Frontal cortex (tissue), 4 donors: ENCODE data around the gene RCE1. TPM values are rescaled to one million over a fixed set of nuclear protein-coding genes. Genes with fewer than 3 reads are reported as not detected.
A peak's percentile ranks its signal among the peaks of the same experiment; 100 is the strongest.

ENCODE experiments used
- DNase-seq, 2 donors: peaks; one replicate each; pipeline ENCODE4 v3.0.0; 2012; ENCODE audit warnings: low spot score in 2 of 2
- FAIRE-seq: peaks from 2 replicates; lab custom pipeline; 2012; peaks lifted over from hg19 to GRCh38; lab: Jason Lieb, UNC
- total RNA-seq: library from RNA; depleted of rRNA; stranded (reverse); fragments of >200 nt; gene quantifications from one replicate; pipeline ENCODE4 v1.2.3, GENCODE V29; 2014
- donor health status: control.
- donor health status: control.
- donor health status: control.

Gene RCE1
- total RNA-seq, 1 donor from 2014 or later, result 9.8 TPM

DNA sequence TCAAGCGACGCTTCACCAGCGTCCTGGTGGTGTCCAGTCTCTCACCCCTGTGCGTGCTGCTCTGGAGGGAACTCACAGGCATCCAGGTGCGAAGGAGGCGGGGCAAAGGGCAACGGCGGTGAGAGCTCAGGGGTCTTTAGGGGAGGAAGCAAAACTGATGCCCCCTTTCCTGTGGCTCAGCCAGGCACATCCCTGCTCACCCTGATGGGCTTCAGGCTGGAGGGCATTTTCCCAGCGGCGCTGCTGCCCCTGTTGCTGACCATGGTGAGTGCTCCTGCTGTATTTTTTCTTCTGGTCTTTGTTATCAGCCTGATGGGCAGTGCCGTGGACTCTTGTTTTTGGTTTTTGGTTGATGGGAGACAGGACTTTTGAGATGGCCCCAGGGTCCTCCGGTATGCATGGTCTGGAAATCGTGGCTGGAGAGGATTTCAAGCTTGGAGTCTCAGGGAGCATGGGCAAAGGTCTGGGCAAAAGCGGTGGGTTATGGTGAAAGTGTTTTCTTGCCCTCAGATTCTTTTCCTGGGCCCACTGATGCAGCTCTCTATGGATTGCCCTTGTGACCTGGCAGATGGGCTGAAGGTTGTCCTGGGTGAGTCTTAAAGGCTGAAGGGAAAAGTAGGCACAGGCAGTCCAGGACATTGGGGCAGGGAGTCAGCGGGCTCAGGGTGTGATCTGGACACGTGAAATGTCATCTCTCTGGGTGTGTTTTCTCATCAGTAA is 695 bp downstream of the RCE1 start:
- FAIRE-seq, result no peak
- peak in 1 of 2 donors; percentile 16 for DNase-seq

DNA sequence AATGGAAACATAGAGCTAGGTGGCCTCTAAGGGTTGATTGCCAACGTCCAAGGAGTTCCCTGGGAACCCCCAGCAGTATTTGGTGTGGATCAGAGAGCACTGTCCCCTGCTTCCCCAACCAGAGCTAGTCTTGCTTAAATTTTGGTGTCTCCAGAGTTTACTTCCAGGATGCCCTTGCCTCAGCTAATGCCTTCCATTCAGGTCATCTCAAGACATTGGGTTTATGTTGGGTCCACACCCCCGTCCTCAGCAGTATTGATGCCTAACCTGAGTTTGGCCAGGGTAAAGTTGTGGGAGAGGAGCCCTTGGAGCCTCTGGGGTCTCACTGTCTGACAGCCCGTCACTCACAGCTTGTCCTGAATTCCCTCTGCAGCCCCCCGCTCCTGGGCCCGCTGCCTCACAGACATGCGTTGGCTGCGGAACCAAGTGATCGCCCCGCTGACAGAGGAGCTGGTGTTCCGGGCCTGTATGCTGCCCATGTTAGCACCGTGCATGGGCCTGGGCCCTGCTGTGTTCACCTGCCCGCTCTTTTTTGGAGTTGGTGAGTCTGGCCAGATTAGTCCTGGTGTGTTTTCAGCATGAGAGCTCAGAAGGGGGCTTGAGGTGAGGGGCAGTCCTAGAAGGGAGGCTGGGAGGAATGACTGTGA is 1.4 kb downstream of the RCE1 start:
- FAIRE-seq (no peak), DNase-seq (no peak)

DNA sequence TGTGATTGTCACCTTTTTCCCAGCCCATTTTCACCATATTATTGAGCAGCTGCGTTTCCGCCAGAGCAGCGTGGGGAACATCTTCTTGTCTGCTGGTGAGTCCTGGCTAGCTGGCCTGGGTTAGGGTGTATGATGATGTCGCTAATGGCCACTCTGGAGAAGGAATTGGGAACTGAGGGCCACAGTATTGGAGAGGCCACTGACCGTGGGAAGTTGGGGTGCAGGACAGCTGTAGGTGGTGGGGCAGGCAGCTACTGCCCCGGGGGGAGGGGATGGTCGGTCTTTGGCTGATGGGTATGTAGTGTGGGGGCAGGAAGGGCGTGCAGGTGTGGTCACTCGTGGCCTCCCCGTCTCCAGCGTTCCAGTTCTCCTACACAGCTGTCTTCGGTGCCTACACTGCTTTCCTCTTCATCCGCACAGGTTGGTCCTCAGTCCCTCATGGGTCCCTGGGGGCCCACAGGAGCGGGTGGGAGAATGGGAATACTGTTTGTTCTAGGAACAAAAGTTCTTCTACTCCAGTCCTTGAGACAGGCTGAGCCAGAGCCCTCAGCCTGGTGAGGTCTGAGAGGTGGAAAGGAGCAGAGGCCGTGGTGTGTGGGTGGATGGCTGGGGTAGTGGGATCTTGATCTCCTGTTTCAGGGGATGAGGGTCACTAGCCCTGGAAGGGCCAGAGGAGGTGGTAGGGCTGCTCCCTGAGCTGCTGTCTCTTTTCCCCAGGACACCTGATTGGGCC is 2.1 kb downstream of the RCE1 start:
- no peak for FAIRE-seq
- no peak for DNase-seq

DNA sequence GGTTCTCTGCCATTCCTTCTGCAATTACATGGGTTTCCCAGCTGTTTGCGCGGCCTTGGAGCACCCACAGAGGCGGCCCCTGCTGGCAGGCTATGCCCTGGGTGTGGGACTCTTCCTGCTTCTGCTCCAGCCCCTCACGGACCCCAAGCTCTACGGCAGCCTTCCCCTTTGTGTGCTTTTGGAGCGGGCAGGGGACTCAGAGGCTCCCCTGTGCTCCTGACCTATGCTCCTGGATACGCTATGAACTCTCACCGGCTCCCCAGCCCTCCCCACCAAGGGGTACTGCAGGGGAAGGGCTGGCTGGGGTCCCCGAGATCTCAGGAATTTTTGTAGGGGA is 2.6 kb downstream of the RCE1 start:
- DNase-seq (peak in 1 of 2 donors; percentile 9), FAIRE-seq (no peak)

DNA sequence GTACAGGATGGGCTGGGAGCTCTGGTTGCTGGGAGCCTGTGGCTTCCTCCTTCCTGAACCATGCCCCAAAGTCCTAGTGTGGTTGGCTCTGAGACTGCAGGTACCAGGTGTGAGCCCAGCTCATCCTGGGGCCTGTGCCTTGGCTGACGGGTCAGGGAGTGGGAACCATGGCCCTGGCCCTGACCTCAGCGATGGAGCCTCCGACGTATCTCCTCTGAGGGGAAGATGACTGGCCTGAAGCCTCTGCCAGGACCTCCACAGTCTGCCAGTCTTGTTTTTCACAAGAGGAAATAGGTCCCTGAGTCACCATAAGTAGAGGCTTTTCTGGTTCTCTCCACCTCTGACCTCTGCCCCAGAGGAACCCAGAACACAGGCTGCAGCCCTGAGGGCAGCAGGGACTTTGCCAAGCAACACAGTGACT is 3.4 kb downstream of the RCE1 start:
- no peak for DNase-seq
- no peak for FAIRE-seq

DNA sequence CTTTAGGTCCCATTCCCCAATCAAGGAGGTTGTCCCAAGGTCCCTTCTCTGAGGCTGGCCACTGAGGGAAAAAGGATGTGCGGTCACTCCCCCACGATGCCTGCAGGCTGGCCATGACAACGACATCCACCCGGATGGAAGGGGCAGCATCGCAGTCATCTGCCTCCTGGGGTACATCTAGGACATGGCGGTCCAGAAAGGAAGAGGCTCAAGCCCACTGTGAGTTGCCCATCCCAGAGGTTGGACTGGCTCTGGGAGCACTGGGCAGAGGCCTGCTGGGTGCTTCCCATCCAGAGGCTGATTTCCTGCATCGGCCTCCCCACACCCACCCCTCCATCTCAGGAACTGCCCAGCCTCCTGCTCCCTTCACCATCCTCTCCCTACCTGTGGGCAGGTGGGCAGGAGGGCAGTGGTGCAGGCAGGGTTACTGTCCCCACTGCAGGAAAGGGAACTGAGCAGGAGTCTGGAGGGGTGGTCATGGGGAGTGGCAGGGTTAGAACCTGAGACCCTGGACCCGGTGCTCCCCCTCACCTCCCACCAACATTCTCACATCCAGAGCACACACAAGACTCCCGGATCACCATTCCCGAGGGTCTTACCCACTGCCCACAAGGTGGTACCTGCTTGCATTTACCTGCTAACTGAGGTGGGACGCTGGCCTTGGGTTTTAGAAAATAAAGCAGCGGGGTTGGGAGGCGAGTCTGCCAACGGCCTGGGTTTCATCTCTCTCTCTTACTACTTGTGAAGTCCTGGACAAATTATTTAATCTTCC is 4.4 kb downstream of the RCE1 start:
- DNase-seq, result peak in 1 of 2 donors; percentile 12
- FAIRE-seq, result no peak

DNA sequence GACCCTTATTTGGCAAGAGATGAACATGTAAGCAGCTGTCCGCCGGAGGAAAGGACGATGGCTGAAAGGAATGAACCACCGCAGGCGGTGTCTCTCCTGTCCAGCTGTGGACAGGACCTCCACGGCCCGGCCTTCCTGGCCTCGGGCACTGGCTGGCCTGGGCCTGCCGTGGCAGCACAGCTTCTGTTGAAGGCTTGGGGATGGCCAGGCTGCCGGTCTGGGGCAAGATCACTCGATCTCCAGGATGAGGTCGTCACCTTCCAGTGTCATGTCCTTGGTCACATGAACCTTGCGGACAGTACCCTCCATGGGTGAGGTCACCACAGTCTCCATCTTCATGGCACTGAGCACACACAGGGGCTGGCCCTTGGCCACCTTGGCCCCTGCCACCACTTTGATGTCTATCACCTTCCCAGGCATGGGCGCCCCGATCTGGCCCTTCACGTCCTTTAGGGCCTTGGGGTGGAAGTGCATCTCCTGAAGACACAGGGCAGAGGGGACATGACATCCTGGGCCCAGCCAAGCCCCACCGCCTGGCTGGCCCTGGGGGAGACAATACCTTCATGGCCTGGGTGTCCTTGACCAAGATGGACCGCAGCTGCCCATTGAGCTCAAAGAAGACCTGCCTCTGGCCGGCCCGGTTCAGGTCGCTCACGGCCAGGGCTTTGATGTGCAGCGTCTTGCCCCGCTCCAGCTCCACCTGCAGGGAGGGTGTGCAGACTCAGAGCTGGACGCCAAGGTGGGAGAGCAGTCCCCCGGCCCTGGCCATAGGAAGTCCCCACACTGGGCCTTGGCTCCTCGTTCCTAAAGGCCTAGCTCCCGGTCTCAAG is 5.6 kb downstream of the RCE1 start:
- FAIRE-seq, result no peak
- DNase-seq, result peak in 1 of 2 donors; percentile 10

DNA sequence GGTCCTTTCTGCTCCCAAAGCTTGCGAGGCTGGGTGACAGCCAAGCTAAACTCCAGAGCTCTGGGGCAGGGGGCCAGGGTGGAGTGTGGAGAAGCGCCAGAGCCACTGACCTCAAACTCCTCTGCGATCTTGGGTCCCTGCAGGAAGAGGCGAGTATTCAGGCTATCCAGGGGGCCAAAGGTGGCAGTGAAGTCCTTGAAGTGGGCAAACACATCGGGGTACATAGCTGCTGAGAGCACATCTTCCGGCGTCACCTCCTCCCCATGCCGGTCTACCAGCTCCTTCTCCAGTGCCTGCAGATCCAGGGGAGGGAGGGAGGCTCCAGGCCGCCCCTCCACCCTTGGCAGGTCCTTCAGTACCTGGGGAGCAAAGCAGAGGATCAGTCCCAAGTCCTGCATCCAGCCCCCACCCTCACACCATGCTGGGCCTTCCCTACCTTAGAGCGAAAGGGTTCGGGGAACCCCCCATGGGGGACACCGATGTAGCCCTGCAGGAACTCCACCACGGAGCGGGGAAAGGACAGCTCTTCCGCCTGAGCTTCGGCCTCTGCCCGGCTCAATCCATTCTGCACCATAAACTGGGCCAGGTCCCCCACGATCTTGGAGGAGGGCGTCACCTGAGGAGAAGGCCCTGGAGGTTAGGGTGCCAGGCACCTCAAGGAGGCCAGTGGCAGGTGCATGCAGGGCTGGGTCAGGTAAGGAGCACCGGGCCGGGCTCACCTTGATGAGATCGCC is 6.4 kb downstream of the RCE1 start:
- peak in 1 of 2 donors; percentile 8 for DNase-seq

DNA sequence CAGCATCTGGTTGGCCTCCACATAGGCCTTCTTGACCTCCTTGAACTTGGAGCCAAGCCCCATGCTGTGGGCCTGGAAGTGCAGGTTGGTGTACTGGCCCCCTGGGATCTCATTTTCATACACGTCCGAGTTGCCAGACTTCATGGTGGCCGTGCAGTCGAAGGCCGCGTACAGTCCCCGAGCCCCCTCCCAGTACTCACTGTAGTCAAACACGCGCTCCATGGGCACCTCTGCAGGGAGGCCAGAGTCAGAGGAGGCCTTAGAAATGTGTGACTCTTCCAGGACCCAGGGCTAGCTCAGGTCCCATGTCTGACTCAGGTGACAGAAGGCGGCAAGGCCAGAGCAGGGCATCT is 7.0 kb downstream of the RCE1 start:
- no peak for FAIRE-seq
- DNase-seq, result no peak

More for the DNA sequence above, 6.4 kb downstream of the RCE1 start:
- no peak for FAIRE-seq

DNA sequence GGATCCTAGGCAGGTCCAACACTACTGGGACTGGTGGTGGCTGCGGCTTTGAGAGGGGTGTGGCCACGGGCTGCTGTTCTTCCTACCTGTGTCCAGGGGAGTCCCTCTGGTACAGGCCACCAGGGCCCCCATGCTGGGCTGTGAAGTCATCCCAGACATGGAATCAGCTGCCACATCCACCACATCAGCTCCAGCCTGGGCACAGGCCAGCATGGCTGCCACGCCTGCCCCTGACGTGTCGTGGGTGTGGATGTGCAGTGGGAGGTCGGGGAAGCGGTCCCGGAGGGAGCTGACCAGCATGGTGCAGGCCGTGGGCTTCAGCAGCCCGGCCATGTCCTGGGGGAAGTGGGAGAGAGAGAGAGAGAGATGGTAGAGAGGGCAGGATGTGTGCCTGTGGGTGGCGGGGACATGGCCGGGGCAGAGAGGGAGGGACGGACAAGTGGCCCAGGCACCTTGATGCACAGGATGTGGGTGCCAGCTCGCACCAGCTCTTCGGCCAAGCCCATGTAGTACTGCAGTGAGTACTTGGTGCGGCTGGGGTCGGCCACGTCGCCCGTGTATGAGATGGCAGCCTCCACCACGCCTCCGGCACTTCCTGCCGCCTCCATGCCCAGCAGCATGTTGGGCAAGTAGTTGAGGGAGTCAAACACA is 7.5 kb downstream of the RCE1 start:
- DNase-seq (peak in 1 of 2 donors; percentile 9), FAIRE-seq (no peak)

DNA sequence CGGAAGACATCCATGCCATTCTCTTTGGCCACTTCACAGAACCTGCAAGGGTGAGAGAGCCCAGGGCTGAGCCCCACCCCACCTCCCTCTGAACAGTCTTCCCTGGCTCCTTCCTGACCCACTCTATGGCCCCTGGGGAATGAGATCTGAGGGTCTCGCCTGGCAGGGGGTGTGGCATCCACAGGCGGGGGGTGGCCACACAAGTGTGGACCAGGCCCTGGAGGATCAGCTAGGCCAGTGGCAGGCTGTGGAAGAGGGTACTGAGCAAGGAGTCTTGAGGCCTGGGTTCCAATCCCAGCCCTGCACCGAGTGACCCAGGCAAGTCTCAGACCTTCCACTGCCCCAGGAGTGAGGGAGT is 8.0 kb downstream of the RCE1 start:
- DNase-seq (peak in 1 of 2 donors; percentile 7), FAIRE-seq (no peak)

DNA sequence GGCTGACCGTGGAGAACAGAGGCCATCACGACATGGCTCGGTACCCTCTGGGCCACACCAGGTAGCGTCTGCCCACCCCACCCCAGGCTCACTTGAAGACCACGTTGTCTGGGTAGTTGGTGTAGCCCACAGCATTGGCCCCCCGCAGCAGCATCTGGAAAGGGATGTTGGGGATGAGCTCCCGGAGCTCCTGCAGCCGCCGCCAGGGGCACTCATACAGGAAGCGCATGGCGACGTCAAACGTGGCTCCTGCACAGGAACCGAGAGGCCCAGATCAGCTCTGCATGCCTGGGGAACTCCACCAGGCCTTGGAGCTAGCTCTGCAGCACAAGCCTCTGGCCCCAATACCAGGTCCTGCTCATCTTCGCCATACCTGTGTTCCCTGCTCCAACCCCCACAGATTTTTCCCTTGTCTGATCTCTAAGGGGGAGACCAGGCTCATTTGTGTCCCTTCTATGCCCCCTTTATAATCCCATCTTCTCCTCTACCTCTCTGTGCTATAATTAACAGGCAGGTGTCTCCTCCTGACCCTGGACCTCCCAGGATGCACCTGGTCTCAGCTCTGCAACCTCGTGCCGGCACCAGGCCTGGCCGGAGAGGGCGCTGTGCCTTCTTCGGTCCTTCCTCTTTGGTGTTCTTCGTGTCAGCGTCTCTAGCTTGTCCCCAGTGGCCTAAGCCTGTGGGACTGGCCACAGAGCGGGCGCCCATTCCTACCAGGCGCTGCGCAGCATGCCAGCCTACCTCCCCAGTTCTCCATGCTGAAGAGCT is 8.6 kb downstream of the RCE1 start:
- DNase-seq, result peak in 1 of 2 donors; percentile 11
- no peak for FAIRE-seq

DNA sequence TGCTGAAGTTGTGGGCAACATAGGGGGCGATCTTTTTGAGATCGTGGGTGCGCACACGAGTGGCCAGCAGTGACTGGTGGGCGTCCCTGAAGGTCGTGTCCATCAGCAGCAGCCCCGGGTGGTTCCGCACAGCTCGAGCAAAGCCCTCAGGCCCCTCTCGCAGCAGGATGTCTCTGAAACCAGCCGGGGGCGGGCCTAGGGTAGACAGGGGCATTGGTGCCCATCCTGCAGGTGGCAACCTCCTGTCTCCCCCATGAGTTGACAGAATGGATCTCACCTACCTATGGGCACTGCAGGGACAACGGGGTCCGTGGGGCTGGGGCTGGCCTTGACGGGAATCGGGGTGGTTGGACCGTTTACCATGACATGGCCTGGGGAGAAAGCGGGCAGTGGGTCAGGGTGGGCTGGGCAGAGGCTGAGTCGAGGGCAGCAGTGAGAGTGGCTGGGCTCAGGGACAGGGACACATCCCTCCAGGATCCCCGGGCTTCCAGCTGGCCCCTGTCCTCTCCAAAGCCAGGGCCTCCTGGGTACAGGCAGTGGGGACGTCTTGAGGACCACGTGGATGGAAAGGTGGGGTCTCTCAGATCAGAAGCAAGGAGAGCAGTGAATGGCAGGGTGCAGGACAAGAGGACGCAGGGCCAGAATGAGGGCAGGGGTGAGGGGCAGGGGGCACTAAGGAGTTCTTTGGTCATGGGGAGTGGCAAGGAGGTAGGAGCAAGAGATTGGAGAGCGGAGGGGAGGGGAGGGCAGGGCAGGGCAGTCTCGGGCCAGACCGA is 9.4 kb downstream of the RCE1 start:
- no peak for FAIRE-seq
- peak in 1 of 2 donors; percentile 8 for DNase-seq

DNA sequence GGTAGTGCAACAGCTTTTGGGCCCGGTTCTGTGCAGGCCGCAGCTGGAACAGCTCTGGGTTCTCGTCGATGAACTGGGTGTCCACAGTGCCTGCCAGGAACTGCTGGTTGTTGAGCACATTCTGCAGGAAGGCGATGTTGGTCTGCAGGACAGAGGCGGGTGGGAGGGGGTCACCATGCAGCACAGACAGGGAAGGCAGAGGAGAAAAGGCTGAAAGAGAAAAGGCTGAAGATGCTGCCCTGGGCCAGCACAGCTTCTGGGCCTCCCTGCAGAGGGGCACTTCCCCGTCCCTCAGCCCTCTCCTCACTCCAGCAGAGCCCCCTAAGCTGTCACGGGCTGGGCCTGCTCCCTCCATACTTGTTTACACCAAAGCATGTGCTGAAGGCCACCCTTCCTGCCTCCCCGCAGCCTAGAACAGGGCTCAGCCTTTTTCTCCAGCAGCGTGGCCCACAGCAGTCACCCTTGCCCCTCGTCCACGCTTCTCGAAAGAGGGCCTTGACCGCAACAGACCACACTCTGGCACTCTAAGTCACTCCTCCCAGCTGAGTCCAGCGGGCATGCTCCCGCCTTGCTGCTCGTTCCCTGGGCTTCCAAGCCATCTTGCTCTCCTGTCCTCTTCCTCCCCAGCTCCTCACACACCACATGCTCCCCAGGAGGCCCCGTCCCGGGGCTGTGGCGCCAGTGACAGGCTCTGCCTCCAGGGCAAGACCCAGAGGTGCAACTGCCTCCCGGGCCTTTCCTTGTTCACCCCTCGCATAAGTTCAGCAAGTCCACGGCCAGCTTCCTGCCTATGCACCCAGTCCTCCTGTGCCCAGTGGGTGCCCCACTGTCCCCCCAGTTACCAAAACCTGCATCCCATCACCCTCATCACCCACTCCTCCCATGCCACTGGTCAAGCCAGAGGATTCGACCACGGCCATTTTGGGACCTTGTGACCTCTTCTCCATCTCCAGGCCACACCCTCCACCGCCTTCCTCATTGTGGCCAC is 10.3 kb downstream of the RCE1 start:
- FAIRE-seq (no peak), DNase-seq (no peak)

DNA sequence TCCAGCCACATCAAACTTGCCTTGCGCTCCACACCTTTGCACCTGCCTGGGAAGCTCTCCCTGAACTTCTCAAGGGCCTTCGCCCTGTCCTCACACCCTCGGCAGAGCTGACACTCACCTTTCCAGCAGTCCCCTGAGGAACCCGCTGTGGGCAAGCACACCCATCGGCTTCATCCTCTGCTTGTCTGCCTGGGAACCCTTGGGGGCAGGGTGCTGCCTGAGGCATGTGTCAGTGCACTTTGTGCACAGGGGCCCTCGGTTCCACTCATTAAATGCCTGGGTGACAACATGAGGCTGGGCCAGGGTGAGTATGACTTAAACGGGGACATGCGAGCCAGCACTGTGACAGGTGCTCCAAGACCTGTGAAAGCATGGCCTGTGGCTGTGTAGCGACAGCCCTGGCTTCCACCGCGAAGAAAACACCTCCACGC is 11.0 kb downstream of the RCE1 start:
- FAIRE-seq, result no peak

DNA sequence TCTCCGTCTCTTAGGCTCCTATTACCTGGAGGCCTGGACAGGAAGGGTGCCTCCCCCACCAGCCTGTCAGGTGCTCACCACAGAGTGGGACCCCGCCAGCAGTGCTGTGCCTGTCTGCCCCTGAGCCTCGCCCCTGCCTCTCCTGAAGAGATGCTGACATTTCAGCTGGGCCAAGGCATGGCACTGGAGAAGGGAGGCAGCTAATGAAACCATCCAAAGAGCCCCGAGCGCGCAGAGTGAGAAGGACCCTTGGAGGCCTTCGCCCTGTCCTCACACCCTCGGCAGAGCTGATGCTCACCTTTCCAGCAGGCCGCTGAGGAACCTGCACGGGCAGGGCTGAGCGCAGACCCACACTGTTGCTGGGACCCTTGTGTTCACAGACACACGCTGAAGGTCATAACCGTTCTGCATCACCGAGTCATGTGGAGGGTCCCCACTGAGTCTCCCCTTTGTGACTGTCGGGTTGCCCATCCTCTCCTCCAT is 11.5 kb downstream of the RCE1 start:
- DNase-seq, result no peak
- FAIRE-seq, result no peak

More for the DNA sequence above, 11.0 kb downstream of the RCE1 start:
- no peak for DNase-seq
